A673 (cell line): ENCODE measurements around the gene COX5A.

Experiments
- CTCF ChIP-seq: fragments of 300-800, 200-600 bp; sonication (generic); conservative IDR thresholded peaks from 2 replicates; pipeline ENCODE4 v1.5.1; 2017; ENCODE audit warnings: low read depth, mild to moderate bottlenecking, antibody characterized with exemption, low read length, moderate library complexity, mixed read lengths
- EZH2 ChIP-seq: fragments of 200-600 bp; sonication (generic); IDR thresholded peaks from 2 replicates; pipeline ENCODE4 v1.6.1; 2017; ENCODE audit warnings: borderline replicate concordance, low read depth, mild to moderate bottlenecking, mixed read lengths, antibody characterized with exemption, low read length; ENCODE audit not compliant: poor library complexity, severe bottlenecking

DNA sequence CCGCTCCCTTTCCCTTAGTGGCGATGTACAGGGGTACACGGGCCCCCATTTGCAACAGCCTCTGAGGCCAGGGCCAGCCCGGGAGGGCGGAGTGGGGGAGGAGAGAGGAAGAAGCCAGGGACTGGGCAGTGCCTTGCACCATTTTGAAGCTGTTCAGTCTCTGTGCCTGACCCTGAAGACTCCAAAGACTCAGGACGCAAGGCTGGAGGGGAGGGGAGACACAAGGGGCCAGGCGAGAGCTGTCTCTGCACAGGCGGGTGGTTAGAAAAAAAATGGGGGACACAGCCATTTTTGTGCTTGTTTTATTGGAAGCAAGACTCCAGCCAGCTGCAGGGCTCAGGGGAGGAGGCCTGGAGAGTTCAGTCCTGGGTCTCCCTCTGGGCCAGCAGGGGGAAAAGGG, 17.1 kb upstream of the COX5A start:
- TF ChIP-seq CTCF, result no peak
- TF ChIP-seq EZH2, result no peak
